Osteocyte (in vitro differentiated cells): ENCODE data around the gene HOXB4. TPM values are rescaled to one million over a fixed set of nuclear protein-coding genes. Genes with fewer than 3 reads are reported as not detected.

Experiments
- DNase-seq: peaks from one replicate; pipeline ENCODE4 v3.0.0; 2021; ENCODE audit warnings: mixed read lengths; ENCODE audit not compliant: unreplicated experiment; ENCODE audit errors: extremely low spot score
- H3K27ac Mint-ChIP-seq: one replicate; pipeline ENCODE4 v1.8.0; 2021; ENCODE audit warnings: mild to moderate bottlenecking, mixed read lengths; ENCODE audit not compliant: unreplicated experiment
- H3K27me3 Mint-ChIP-seq: one replicate; pipeline ENCODE4 v1.8.0; 2021; ENCODE audit warnings: mixed read lengths; ENCODE audit not compliant: unreplicated experiment
- H3K36me3 Mint-ChIP-seq: one replicate; pipeline ENCODE4 v1.8.0; 2021; ENCODE audit warnings: mixed read lengths; ENCODE audit not compliant: unreplicated experiment
- H3K4me1 Mint-ChIP-seq: one replicate; pipeline ENCODE4 v1.8.0; 2021; ENCODE audit warnings: mixed read lengths; ENCODE audit not compliant: unreplicated experiment
- H3K4me3 Mint-ChIP-seq: one replicate; pipeline ENCODE4 v1.8.0; 2021; ENCODE audit warnings: mild to moderate bottlenecking, moderate library complexity, mixed read lengths; ENCODE audit not compliant: unreplicated experiment
- H3K9me3 Mint-ChIP-seq: one replicate; pipeline ENCODE4 v1.8.0; 2021; ENCODE audit warnings: mixed read lengths; ENCODE audit not compliant: unreplicated experiment
- total RNA-seq: library from RNA; stranded (reverse); gene quantifications from 2 replicates; pipeline ENCODE4 v1.2.1, GENCODE V29; 2021
- TF ChIP-seq, protein P1 (sequence below): fragments of 200-600 bp; sonication (generic); IDR thresholded peaks from 2 replicates; pipeline ENCODE4 v1.5.0; 2021; ENCODE audit warnings: antibody characterized with exemption, mild to moderate bottlenecking, moderate library complexity

HOXB4 gene
- total RNA-seq, 1 donor from 2014 or later: not detected

GRCh38 chr17:48599354-48599753 lies 21.2 kb upstream of the HOXB4 start:
- no peaks in the 10 kb centered on the region for H3K36me3 Mint-ChIP-seq
- peaks cover 6% of the 10 kb centered on the region for H3K4me1 Mint-ChIP-seq
- peaks cover 6% of the 10 kb centered on the region for H3K9me3 Mint-ChIP-seq
- TF ChIP-seq, protein P1, sequence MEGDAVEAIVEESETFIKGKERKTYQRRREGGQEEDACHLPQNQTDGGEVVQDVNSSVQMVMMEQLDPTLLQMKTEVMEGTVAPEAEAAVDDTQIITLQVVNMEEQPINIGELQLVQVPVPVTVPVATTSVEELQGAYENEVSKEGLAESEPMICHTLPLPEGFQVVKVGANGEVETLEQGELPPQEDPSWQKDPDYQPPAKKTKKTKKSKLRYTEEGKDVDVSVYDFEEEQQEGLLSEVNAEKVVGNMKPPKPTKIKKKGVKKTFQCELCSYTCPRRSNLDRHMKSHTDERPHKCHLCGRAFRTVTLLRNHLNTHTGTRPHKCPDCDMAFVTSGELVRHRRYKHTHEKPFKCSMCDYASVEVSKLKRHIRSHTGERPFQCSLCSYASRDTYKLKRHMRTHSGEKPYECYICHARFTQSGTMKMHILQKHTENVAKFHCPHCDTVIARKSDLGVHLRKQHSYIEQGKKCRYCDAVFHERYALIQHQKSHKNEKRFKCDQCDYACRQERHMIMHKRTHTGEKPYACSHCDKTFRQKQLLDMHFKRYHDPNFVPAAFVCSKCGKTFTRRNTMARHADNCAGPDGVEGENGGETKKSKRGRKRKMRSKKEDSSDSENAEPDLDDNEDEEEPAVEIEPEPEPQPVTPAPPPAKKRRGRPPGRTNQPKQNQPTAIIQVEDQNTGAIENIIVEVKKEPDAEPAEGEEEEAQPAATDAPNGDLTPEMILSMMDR: no peak
- H3K27me3 Mint-ChIP-seq: peaks cover 97% of the 10 kb centered on the region
- H3K27ac Mint-ChIP-seq: no peak overlapping the region
- no peak overlapping the region for H3K4me3 Mint-ChIP-seq
- no peak for DNase-seq

- Mint-ChIP-seq H3K4me3 (no peak overlapping the region), H3K36me3 (no peaks in the 10 kb centered on the region), H3K4me1 (peaks cover 7% of the 10 kb centered on the region), H3K27ac (no peak overlapping the region), H3K27me3 (peaks cover 99% of the 10 kb centered on the region), H3K9me3 (peaks cover 6% of the 10 kb centered on the region)
- DNase-seq: no peak
- TF ChIP-seq, protein P1: no peak
Observed at GRCh38 chr17:48598736-48599135, 20.6 kb upstream of the HOXB4 start.

DNA sequence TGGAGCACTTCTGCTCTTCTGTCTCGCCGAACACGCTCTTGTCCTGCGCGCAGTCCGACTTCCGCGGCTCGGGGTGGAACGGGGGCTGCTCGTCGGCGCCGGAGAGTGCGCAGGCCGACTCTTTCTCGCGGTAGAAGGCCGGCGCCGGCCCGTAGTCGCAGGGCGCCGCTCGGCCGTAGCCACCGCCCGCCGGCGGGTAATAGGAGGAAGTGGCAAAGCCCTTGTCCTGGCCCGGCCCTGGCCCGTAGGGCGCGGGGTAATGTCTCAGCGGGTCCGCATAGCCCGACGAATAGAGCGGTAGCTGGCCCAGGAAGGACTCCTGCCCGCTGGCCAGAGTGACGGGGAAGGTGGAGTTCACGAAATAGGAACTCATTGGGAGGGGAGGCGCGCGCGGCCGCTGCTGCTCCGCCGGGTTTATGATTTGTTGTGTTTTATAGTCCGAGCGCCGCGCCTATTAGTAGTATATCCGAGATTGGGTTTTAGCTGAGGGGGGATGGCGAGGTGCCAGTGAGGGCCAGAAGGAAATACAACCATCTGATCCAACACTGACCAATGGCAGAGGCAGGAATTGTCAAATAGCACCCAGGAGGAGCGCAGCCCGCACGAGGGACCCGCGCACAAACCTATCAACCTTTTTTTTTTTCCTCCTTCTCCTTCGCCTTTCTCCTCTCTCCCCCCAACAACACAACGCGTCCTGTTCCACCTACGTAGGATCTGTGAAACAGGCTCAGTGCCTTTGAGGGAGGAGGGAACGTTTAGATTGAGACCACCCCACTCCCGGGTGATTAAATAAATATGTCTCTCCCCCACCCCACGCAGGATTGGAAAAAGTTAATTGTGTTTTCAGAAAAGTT lies 19.9 kb upstream of the HOXB4 start:
- no peak for DNase-seq
- Mint-ChIP-seq H3K4me3 (no peak overlapping the region), H3K27me3 (peaks cover 99% of the 10 kb centered on the region), H3K27ac (no peak overlapping the region), H3K36me3 (no peaks in the 10 kb centered on the region), H3K9me3 (no peaks in the 10 kb centered on the region), H3K4me1 (peaks cover 11% of the 10 kb centered on the region)
- TF ChIP-seq, protein P1: no peak

GRCh38 chr17:48597528-48597777 lies 19.3 kb upstream of the HOXB4 start:
- Mint-ChIP-seq H3K4me1 (peaks cover 11% of the 10 kb centered on the region), H3K9me3 (no peaks in the 10 kb centered on the region), H3K36me3 (no peaks in the 10 kb centered on the region), H3K4me3 (no peak overlapping the region), H3K27me3 (peaks cover 99% of the 10 kb centered on the region), H3K27ac (no peak overlapping the region)
- DNase-seq: no peak
- TF ChIP-seq, protein P1: no peak

GRCh38 chr17:48596735-48597527 lies 18.8 kb upstream of the HOXB4 start:
- H3K36me3 Mint-ChIP-seq: no peaks in the 10 kb centered on the region
- no peak for DNase-seq
- H3K4me1 Mint-ChIP-seq: peaks cover 11% of the 10 kb centered on the region
- TF ChIP-seq, protein P1: no peak
- H3K27ac Mint-ChIP-seq: no peak overlapping the region
- H3K27me3 Mint-ChIP-seq: peaks cover 97% of the 10 kb centered on the region
- H3K4me3 Mint-ChIP-seq: no peak overlapping the region
- H3K9me3 Mint-ChIP-seq: no peaks in the 10 kb centered on the region
